Caco-2 (cell line): ENCODE data around the gene PCDHGB1. TPM values are rescaled to one million over a fixed set of nuclear protein-coding genes. Genes with fewer than 3 reads are reported as not detected.
"Not testable (repeated sequence)": the region's sequence is repeated elsewhere in the genome, so short reads cannot be mapped to it uniquely, and the experiment has no call there.

Experiments
- BruUV-seq: library from RNA; stranded (reverse); fragments of 400-500 nt; replicated peaks from 2 replicates; lab custom pipeline; 2021; lab: Mats Ljungman, UMichigan
- CTCF ChIA-PET: fragments of 300-600 bp; sonication (Branson Sonifier 250); formaldehyde crosslinking; loops from one replicate; lab custom pipeline; 2022; ENCODE audit warnings: antibody characterized with exemption; lab: Charles Lee
- POLR2A ChIA-PET: fragments of 300-600 bp; sonication (Branson Sonifier 250); formaldehyde crosslinking; loops from one replicate; lab custom pipeline; 2022; ENCODE audit warnings: antibody characterized with exemption; lab: Charles Lee
- DNase-seq, 2 experiments: peaks; one replicate each; pipeline versions ENCODE4 v3.0.0 to v3.0.0-alpha.2; 2020 to 2022
- H3K27me3 ChIP-seq: replicated peaks from 2 replicates; pipeline ENCODE4 v1.6.0; 2011; ENCODE audit warnings: low read length; ENCODE audit not compliant: control insufficient read depth, insufficient read depth
- H3K36me3 ChIP-seq: 2 replicates; pipeline ENCODE4 v1.5.1; 2011; ENCODE audit warnings: low read length; ENCODE audit not compliant: control insufficient read depth, insufficient read depth
- H3K4me1 ChIP-seq: fragments of 250-450 bp; sonication (Bioruptor Pico); 2 replicates; pipeline ENCODE4 v1.5.1; 2020; ENCODE audit warnings: mild to moderate bottlenecking
- H3K4me3 ChIP-seq: 2 replicates; pipeline ENCODE4 v1.5.1; 2011; ENCODE audit warnings: low read depth, mild to moderate bottlenecking, control low read depth, low read length
- H3K9me3 ChIP-seq: fragments of 250-450 bp; sonication (Bioruptor Pico); 2 replicates; pipeline ENCODE4 v1.5.1; 2020; ENCODE audit warnings: mild to moderate bottlenecking, moderate library complexity
- H3K27ac Mint-ChIP-seq: one replicate; pipeline ENCODE4 v1.8.0; 2022; ENCODE audit warnings: mixed read lengths; ENCODE audit not compliant: unreplicated experiment
- H3K27me3 Mint-ChIP-seq: one replicate; pipeline ENCODE4 v1.8.0; 2022; ENCODE audit warnings: mixed read lengths; ENCODE audit not compliant: insufficient read depth, unreplicated experiment
- H3K36me3 Mint-ChIP-seq: one replicate; pipeline ENCODE4 v1.8.0; 2022; ENCODE audit warnings: mild to moderate bottlenecking, mixed read lengths; ENCODE audit not compliant: insufficient read depth, unreplicated experiment
- H3K4me1 Mint-ChIP-seq: one replicate; pipeline ENCODE4 v1.8.0; 2022; ENCODE audit warnings: low read depth, mixed read lengths; ENCODE audit not compliant: unreplicated experiment
- H3K4me3 Mint-ChIP-seq: one replicate; pipeline ENCODE4 v1.8.0; 2022; ENCODE audit warnings: mild to moderate bottlenecking, moderate library complexity, mixed read lengths; ENCODE audit not compliant: unreplicated experiment
- H3K9me3 Mint-ChIP-seq: one replicate; pipeline ENCODE4 v1.8.0; 2022; ENCODE audit warnings: mixed read lengths; ENCODE audit not compliant: unreplicated experiment
- CTCF ChIP-seq, 2 experiments: fragments of 200-600 bp in 1 of 2; IDR thresholded peaks; 1 replicate in 1 of 2; 2 replicates in 1 of 2; pipeline versions ENCODE4 v1.5.1 to v1.8.0; 2011 to 2022; ENCODE audit warnings: antibody characterized with exemption in 1 of 2, control low read depth in 1 of 2, inconsistent platforms in 1 of 2, low read depth in 1 of 2, low read length in 1 of 2, mild to moderate bottlenecking in 1 of 2, moderate library complexity in 1 of 2; ENCODE audit not compliant: insufficient read depth in 1 of 2, severe bottlenecking in 1 of 2, unreplicated experiment in 1 of 2
- intact Hi-C: fragments of 100-400 bp; cut with micrococcal nuclease; formaldehyde crosslinking; loops from one replicate; pipeline ENCODE4 v1.10.0; 2022; ENCODE audit not compliant: unreplicated experiment
- total RNA-seq: library from RNA; stranded (reverse); gene quantifications from 2 replicates; pipeline ENCODE4 v1.2.3, GENCODE V29; 2022

Gene PCDHGB1
- total RNA-seq, 1 experiment from 2014 or later = 0.66 TPM

- no peak for DNase-seq
- H3K27me3 ChIP-seq = no peaks in the 10 kb centered on the region
- CTCF ChIA-PET = no interaction called here
- POLR2A ChIA-PET = no interaction called here
- no TSS peak for BruUV-seq
- no peak within 1 kb of the TSS for H3K4me3 Mint-ChIP-seq
- H3K27me3 Mint-ChIP-seq = no peaks in the 10 kb centered on the region
- no peaks in the 10 kb centered on the region; the same call in 1 of the 2 replicates for H3K9me3 ChIP-seq
- no peaks in the 10 kb centered on the region for H3K4me1 ChIP-seq
- no peaks in the 10 kb centered on the region for H3K9me3 Mint-ChIP-seq
- no peak within 1 kb of the TSS for H3K27ac Mint-ChIP-seq
- H3K4me1 Mint-ChIP-seq = no peaks in the 10 kb centered on the region
- H3K4me3 ChIP-seq = no peak within 1 kb of the TSS
- no peak for TF ChIP-seq CTCF (IDR thresholded peaks at IDR 0.05; ENCODE audit: insufficient read depth in 1 of 2, low read depth in 1 of 2, low read length in 1 of 2, severe bottlenecking in 1 of 2, unreplicated experiment in 1 of 2)
- no peaks in the 10 kb centered on the region for H3K36me3 Mint-ChIP-seq
- H3K36me3 ChIP-seq = no peaks in the 10 kb centered on the region
- intact Hi-C loops = no loop called here
These were observed 32.8 kb downstream of the PCDHGB1 start, which contains the start of gene PCDHGA7 for GRCh38 chr5:141382469-141383294. TSS of gene PCDHGA7 (plus strand) at chr5:141382742. CDS start at chr5:141382900, 158 bp downstream.

- DNase-seq = no peak
- no peak overlapping the region for H3K4me3 ChIP-seq
- CTCF ChIA-PET = no interaction called here
- H3K9me3 ChIP-seq = no peaks in the 10 kb centered on the region; the same call in 1 of the 2 replicates
- no peak overlapping the region for H3K27ac Mint-ChIP-seq
- H3K9me3 Mint-ChIP-seq = no peaks in the 10 kb centered on the region
- no peaks in the 10 kb centered on the region for H3K36me3 Mint-ChIP-seq
- no peak overlapping the region for H3K4me3 Mint-ChIP-seq
- no TSS peak for BruUV-seq
- no peaks in the 10 kb centered on the region for H3K36me3 ChIP-seq
- no peaks in the 10 kb centered on the region for H3K27me3 ChIP-seq
- H3K4me1 Mint-ChIP-seq = no peaks in the 10 kb centered on the region
- POLR2A ChIA-PET = no interaction called here
- H3K27me3 Mint-ChIP-seq = no peaks in the 10 kb centered on the region
- no peaks in the 10 kb centered on the region for H3K4me1 ChIP-seq
- no peak for TF ChIP-seq CTCF (IDR thresholded peaks at IDR 0.05; ENCODE audit: insufficient read depth in 1 of 2, low read depth in 1 of 2, low read length in 1 of 2, severe bottlenecking in 1 of 2, unreplicated experiment in 1 of 2)
- intact Hi-C loops = no loop called here
These were observed 33.4 kb downstream of the PCDHGB1 start for GRCh38 chr5:141383345-141383744.

GRCh38 chr5:141384471-141385267, 34.8 kb downstream of the PCDHGB1 start:
- H3K36me3 Mint-ChIP-seq = no peaks in the 10 kb centered on the region
- DNase-seq = no peak
- H3K4me3 ChIP-seq = no peak overlapping the region
- intact Hi-C loops = no loop called here
- no peaks in the 10 kb centered on the region for H3K4me1 ChIP-seq
- ChIA-PET CTCF (no interaction called here), POLR2A (no interaction called here)
- H3K27me3 ChIP-seq = no peaks in the 10 kb centered on the region
- no peak overlapping the region for H3K27ac Mint-ChIP-seq
- H3K4me3 Mint-ChIP-seq = no peak overlapping the region
- H3K9me3 Mint-ChIP-seq = peaks cover 12% of the 10 kb centered on the region
- H3K27me3 Mint-ChIP-seq = no peaks in the 10 kb centered on the region
- H3K36me3 ChIP-seq = no peaks in the 10 kb centered on the region
- H3K9me3 ChIP-seq = no peaks in the 10 kb centered on the region; the same call in 1 of the 2 replicates
- BruUV-seq = no TSS peak
- no peak for TF ChIP-seq CTCF (IDR thresholded peaks at IDR 0.05; ENCODE audit: insufficient read depth in 1 of 2, low read depth in 1 of 2, low read length in 1 of 2, severe bottlenecking in 1 of 2, unreplicated experiment in 1 of 2)
- no peaks in the 10 kb centered on the region for H3K4me1 Mint-ChIP-seq

GRCh38 chr5:141387557-141388311, 37.8 kb downstream of the PCDHGB1 start, which contains the start of gene PCDHGB4:
TSS of gene PCDHGB4 (plus strand) at chr5:141387698. CDS start at chr5:141387885, 187 bp downstream.
- H3K9me3 Mint-ChIP-seq = peaks cover 19% of the 10 kb centered on the region
- H3K4me1 Mint-ChIP-seq, intact Hi-C loops, H3K4me3 ChIP-seq, H3K9me3 ChIP-seq, H3K36me3 ChIP-seq, H3K27me3 ChIP-seq, H3K4me3 Mint-ChIP-seq, BruUV-seq, H3K4me1 ChIP-seq, H3K27ac Mint-ChIP-seq, H3K36me3 Mint-ChIP-seq, DNase-seq, POLR2A ChIA-PET, H3K27me3 Mint-ChIP-seq, CTCF ChIA-PET: not testable (repeated sequence)
